ENCODE results near the gene STOX2. TPM values are rescaled to one million over a fixed set of nuclear protein-coding genes. Genes with fewer than 3 reads are reported as not detected.

STOX2 gene
- total and polyA plus RNA-seq, 2 of the 8 experiments (the other 6 are each of a cell fraction or from before 2014, with no cell fraction given) = 5.5 to 20.0 TPM

- TF ChIP-seq RNF2 (IDR thresholded peaks at IDR 0.05; ENCODE audit: borderline replicate concordance, low read depth, low read length, missing control alignments, poor library complexity, severe bottlenecking) (peak; percentile 43), TAF7 (optimal IDR thresholded peaks at IDR 0.05; ENCODE audit: borderline replicate concordance, low read depth, low read length) (no peak), EZH2 (IDR thresholded peaks at IDR 0.05; ENCODE audit: low read depth, low read length, severe bottlenecking) (peak; percentile 61), MAX (IDR thresholded peaks at IDR 0.05) (peak; percentile 73), PHF8 (conservative IDR thresholded peaks at IDR 0.05; ENCODE audit: low read depth, low read length) (peak; percentile 48), CTCF (IDR thresholded peaks at IDR 0.05; ENCODE audit: control extremely low read depth in 1 of 3, insufficient read depth in 1 of 3, low read depth in 1 of 3, low read length in 3 of 3) (no peak), RBBP5 (IDR thresholded peaks at IDR 0.05; ENCODE audit: borderline replicate concordance, low read depth, low read length) (peak; percentile 46; the same call in 1 of the 2 replicates)
These were observed 1.9 kb downstream of the STOX2 start (continued) for GRCh38 chr4:183906739-183907651.
